Limb (tissue), 2 donors: ENCODE results near the gene PAWR.
"Not testable (repeated sequence)": the region's sequence is repeated elsewhere in the genome, so short reads cannot be mapped to it uniquely, and the experiment has no call there.

Source experiments
- DNase-seq, 2 donors: peaks; one replicate each; pipeline ENCODE4 v3.0.0-alpha.2; 2016; ENCODE audit errors: extremely low spot score in 2 of 2

PAWR gene

DNA sequence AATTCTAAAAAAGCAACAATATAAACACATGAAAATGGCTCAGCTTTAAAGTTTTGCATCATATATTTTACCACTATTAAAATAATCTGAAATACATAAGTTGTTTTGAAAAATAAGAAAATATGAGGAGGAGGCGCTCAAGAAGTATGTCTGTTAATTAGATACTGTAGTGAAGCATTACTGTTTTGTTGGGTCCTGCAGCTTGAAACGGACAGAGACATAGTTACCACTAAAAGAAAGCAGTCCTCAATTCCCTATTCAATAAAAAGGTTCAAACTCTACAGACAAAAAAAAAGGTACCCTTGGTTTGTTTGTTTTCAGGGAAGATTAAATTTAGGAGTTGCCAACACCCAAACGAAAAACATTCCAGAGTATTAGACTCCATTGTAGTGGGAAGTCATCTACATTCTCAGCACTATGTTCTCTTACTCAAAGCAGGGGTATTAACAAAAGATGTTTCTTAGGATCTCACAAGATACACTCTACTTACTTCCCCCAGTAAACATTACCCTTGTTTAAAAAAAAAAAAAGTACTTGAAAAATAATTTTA lies 3.0 kb downstream of the PAWR start:
- no peak for DNase-seq

DNA sequence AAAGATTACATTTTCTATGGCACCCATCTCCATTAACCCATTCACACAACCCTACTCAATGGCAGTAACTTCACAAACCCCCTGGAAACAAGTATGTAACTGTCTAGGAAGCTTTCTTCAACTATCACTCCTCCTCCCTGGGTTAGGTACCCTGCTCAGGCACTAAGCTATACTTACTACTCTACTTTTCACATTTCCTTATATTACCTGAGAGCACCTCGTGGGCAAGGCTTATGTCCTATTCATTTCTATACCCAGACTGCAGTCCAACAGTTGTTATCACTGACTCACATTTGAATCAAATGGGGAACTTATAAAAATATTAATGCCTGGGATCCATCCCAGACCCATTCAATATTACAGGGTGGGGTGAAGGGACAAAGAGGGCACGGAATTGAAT lies 4.6 kb downstream of the PAWR start:
- DNase-seq = no peak

DNA sequence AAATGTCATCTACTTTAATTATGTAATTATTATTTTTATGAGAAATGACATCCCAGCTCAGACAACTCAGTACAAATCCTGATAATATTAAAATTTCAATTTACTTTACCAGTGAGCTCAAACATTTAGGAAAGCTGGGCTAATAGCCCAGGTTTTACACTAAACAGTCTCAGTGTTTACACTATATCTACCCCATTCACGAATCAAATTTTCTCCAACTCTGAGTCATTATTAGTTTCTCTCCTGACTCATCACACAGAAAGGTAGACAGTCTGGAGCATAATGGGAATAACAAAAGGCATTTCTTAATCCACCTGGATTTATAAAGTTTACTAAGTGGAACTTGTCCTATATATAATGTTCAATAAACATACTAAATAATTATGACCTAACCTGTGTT lies 5.7 kb downstream of the PAWR start:
- no peak for DNase-seq

DNA sequence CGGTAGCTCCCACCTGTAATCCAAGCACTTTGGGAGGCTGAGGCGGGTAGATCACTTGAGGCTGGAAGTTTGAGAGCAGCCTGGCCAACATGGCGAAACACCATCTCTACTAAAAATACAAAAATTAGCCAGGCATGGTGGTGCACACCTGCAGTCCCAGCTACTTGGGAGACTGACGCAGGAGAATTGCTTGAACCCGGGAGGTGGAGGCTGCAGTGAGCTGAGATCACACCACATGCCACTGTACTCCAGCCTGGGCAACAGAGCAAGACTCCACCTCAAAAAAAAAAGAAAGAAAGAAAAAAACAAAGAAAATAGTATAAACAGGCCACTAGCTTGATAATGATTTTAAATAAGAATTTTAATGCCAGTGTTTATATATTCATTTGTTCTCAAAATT lies 6.4 kb downstream of the PAWR start:
- DNase-seq = not testable (repeated sequence)

DNA sequence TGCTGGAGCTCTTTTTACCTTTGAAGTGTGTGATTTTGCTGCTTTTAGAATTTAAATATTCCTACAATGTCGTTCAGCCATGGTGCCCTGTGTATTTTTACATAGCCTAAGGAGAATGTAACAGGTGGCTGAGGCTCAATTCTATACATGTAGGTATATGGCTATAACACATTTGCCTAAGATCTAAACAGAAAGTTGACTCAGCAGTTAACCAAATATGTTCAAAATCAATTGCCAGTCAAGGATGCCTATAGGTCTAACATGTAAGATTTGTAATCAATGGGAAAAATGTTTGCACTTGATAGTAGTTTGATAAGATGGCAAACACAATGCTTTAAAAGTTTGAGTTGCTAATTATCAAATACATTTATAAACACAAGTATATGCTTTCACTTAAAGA lies 8.2 kb downstream of the PAWR start:
- DNase-seq = no peak

DNA sequence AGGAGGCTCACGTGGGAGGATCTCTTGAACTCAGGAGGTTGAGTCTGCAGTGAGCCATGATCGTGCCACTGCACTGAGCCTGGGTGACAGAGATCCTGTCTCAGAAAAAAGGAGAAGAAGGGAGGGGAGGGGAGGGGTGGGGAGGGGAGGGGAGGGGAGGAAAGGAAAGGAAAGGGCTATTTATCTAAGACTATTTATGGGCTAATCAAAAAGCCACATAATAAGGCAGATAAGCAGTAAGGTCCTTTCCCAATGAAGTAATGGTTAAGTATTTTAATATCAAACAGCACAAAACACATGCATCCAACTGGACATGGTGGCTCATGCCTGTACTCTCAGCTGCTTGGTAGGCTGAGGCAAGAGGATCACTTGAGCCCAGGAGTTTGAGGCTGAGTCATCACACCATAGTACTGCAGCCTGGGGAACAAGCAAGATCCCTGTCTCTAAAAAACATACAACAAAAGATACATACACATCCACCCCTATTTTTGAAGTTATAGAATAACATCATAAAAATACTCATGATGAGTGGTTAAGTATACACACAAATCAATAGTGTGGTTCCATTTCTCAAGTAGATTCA lies 9.7 kb downstream of the PAWR start:
- no peak for DNase-seq

DNA sequence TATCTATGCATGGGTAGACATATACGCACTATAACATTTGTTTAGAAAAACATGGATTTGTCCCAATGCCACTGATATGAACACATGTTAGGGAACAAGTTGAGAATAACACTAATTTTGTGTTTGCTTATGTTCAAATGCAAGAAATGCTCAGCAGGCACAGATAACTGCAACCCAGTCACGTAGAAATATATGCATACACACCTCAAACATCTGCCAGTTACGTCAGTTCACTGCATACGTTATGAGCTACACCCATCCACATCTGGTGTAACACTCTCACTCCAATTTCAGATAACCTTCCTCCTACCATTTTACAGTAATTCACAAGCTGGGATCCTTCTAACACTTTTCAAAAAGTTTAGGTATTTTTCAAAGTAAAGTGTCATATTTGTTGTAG lies 10.7 kb downstream of the PAWR start:
- DNase-seq = no peak

DNA sequence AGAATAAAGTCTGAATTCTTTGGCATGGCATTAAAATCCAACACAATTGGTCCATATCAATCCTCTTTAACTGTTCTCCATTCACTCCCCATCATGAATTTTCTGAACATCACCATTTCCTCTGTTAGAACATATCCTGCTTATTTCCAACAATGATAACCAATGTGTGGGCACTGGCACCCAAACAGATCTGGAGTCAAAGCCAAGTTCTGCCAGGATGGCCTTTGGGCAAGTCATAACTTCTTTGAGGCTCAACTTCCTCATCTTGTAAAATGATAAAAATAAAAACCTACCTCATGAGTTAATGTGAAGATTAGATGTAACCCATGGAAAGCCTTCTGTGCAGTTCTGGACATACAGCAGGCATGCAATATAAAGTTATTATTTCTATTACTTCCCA lies 12.5 kb downstream of the PAWR start:
- DNase-seq = no peak

DNA sequence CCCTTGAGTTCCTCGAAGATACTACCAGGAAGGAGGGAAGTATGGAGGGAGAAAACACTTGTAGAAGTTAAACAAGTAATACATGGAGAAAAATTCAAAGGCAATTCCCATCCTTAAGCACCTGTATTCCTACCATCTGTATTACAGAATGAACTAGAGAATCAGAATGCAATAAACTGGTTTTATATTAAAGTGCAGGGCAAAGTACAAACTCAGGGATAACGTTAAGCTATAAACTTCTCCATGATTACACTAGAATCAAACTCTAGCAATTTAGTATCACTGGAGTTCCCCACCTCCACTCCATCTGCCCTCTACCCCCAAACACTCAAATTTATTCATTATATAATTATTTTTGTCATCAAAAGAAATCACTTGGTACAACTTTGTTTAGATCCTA lies 13.1 kb downstream of the PAWR start:
- DNase-seq = no peak

DNA sequence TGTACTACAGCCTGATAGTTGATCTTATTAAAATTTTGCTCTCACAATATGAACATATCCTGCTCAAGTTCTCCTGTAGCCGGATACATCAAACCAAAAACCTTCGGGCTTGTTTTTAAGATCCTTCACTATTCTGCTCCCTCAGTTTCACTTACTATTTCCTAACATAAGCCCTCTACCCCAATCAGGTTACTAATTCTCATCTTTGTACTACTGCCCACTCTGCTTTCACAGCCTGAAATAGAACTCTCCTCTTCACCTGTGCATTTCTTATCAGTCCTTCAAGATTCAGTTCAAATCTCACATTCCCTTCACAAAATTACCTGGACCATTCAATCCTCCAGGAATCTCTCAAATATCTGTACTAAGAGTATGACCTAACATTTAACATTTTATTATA lies 14.2 kb downstream of the PAWR start:
- no peak for DNase-seq

DNA sequence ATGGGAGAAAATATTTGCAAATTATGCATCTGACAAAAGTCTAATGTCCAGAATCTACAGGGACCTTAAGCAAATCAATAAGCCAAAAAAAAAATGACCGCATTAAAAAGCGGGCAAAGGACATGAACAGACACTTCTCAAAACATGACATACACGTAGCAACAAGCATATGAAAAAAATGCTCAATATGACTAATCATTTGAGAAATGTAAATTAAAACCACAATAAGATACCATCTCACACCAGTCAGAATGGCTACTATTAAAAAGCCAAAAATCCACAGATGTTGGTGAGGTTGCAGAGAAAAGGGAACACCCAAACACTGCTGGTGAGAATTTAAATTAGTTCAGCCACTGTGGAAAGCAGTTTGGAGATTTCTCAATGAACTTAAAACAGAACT lies 16.1 kb downstream of the PAWR start:
- no peak for DNase-seq

DNA sequence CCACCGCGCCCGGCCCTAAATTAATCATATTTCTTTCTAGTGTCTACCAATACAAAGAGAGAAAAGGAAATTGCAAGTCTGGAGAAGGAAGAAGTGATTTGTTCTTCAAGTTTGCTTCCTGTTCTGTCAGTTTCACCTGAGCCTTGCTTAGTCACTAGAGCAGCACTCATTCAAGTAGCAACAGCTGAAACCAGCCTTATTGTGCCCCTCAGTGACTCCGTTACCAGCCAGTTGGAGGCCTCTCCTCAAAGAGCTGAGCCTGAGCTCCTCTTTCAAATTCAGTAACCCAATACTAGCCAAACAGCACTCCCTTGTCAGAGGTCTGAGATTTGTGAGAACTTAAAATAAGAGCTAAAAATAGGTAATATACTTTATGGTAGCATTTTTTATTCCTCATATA lies 17.4 kb downstream of the PAWR start:
- DNase-seq = no peak

DNA sequence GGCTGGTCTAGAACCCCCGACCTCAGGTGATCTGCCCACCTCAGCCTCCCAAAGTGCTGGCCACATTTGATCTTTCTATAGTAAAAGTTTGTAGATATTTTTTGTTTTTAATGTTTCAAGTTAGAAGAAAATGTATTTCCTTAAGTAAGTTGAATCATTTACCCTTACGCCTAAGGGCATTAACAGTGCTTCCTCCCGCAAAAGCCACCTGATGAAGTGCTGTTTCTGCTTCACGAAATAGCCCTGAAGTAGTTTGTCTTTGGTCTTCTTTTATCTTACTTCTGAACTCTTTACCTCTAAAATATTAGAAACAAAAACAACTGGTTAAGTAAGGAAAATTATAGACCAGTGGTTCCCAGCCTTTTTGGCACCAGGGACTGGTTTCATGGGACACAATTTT lies 22.7 kb downstream of the PAWR start:
- no peak for DNase-seq

DNA sequence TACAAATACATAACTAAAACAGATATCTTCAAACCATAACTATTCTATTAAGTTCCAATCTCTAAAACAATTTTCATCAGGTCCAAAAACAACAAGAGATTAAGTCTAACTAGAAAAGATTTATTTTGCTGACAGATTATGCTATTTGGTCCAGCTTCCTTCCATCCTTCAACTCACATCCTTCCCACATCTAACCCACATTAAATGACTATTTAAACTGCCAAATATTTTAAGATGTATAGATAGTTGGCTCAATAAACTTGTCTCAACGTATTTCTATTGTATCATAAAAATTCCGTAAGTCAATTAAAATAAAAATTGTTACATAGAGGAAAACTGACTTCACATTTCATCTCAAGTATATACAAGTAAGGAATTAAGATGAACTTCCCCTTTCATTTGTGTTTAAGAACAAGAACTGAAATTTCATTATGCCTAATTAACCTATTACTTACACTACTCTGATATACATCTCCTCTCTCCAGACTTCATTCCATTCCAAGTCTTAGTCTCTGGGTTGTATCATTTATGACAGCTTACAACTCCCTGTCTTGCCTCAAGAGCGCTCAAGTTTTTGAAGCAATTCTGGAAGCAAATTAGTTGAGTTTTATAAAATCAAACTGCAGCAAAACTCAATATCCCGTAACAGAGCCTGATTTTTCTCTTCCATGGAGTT lies 25.4 kb downstream of the PAWR start:
- DNase-seq = no peak

DNA sequence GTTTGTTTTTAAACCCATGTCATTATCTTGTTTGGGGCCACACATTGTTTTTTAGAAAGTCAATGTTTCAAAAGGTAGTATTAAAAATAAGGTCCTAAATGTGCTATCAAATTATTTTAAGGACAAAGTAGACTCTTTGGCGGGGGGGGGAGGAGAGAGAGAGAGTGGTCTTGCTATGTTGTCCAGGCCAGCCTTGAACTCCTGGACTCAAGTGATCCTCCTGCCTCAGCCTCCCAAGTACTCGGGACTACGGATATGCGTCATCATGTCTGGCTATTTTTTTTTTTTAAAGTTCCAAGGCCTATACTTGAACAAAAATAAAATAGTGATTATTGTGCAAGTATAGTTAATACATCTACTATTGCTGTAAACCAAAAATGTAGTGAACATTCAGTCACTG lies 26.2 kb downstream of the PAWR start:
- DNase-seq = no peak

DNA sequence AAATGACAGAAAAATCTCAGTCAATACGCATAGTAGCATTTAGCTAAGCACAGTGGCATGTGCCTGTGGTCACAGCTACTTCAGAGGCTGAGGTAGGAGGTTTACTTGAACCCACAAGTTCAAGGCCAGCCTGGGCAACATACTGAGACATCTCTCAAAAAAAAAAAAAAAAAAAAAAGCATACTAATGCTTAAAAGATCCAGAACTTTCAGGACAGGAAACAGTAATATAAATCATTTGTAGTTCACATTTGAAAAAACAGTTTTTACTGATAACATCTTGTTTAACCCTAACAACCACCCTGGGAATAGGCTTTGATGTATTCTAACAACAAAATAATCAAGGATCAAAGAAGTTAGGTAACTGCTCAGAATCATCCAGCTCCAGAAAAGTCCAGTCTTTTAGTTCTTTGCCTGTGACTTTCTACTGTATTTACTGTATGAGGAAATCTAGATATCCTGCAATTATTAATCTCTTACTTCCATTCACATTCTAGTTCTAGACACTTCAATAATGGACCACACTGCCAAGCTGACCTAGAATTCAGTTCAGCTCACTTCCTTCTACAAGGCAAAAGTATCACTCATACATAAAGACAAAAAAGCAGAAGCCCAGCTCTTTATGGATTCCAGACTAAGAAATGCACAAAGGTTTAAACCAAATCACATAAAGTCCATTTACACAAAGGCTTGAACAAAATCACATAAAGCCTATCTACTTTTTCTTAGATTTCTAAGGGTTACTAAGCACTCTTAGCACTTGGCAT lies 28.5 kb downstream of the PAWR start:
- no peak for DNase-seq

DNA sequence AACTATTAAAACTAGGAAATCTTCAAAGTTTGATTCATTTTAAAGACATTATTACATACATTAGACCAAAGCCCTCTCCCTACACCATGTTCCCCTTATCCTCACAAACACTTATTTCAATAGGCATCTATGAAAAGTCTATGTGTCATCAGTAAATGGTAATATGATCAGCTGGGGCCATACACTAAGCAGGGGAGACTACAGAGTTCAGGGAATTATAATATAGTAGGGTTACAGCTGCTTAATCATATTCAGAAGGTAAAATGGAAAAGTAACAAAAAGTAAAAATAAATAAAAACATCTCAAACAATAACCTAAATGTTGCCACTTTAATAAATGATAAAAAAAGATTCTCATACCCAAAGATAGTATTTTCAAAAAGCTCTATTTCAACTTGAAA lies 29.1 kb downstream of the PAWR start:
- no peak for DNase-seq

DNA sequence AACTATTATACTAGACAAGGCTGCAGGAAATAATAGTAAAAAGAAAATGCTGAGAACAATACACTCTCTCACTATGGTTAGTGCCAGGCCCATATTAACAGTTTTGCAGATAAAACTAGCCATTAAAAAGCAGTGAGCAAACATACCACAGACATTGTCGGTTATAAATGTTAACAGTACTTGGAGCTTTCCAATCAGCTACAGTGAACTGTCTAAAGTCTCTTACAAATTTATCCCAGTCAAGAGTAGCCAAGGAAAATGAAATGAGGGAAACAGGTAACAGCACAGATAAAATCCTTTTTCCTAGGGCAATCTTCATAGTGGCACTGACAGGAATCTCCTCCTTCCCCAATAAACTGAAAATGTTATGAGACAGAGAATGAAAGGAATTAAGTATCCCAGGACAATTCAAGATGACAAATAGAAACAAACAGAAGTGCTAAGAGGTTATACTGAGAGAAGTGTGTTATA lies 30.8 kb downstream of the PAWR start:
- no peak for DNase-seq

DNA sequence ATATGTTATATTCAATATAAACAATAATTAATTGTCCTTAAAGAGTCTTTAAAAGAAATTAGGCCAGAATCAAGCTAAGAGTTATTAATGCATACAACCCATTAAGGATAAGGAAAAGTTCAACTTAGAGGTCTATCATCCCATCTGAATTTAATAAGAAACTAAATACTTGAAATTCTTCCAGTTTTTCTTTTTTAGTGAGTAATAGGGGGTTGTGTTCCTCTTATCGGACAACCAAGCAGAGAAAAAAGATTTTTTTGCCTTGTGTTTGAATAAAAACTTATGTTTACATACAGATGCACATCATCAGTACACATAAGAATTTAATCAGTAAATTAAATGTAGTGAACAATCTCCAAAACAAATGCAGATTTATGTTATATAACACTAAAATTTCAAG lies 32.5 kb downstream of the PAWR start:
- DNase-seq = no peak

DNA sequence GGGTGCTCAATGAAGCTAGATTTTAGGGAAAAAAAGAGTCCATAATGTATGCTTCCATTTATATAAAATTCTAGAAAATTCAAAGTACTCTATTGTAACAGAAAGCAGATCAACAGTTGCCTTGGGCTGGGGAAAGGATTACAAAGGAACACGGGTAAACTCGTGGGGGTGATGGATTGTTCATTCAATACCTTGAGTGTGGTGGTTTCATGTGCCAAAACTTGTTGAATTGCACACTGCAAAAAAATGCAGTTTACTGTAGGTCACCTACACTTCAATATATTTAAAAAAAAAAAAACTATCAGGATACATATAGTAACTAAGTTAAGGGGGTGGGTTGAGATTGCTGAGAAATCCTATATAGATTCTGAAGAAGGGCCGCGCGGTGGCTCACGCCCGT lies 33.6 kb downstream of the PAWR start:
- DNase-seq = no peak

DNA sequence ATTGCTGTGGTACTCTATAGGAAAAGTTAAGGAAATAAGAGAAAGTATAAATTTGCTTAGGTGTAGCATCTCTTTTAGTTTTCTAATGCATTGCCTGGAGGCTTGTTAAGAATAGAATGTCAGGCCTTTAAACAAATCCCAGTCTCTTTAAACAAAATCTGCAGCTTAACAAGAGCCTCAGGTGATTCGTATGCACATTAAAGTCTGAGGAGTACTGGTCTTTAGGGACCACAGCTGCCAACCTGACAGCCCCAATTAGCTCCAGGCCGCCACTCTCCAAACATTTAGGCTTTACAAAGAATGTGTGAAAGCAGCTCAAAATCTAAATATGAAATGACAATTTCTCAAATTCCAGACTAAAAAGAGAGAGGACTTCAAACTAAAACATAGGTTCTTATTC lies 35.7 kb downstream of the PAWR start:
- no peak for DNase-seq

DNA sequence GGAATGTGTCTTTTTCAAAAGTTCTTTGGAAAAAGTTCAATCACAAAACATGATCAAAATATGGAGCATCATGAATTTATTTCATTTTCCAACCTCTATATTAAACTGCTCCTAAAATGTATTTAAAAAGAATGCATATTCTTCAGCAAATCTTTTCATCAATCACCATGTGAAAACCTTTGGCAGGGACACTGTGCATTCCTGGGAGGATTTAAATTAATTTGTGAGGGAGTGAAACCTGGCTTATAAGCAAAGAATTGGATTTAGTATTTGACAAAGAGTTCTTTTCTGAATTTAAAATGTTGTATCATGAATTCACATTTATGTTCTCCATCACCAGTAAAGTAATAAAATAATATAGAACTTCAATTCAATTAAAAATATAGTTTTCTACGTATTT lies 38.2 kb downstream of the PAWR start:
- no peak for DNase-seq

DNA sequence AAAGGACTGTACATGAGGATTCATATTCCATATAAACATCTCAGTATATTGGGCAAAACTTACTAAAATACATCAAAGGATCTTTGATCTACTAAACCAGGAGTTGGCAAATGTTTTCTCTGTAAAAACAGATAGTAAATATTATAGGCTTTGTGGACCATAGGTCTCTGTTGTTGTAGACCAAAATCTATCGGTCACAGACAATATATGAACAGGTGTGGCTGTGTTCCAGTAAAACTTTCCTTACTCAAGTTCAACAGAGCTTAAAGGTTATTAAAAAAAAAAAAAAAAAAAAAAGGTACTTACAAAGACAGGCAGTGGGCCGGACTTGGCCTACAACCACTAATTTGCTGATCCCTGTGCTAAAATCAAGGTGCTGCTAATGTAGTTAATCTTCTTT lies 40.3 kb downstream of the PAWR start:
- DNase-seq = no peak
